Endodermal cell (in vitro differentiated cells): Measurements from ENCODE around the gene GNAL. TPM values are rescaled to one million over a fixed set of nuclear protein-coding genes. Genes with fewer than 3 reads are reported as not detected.
A peak's percentile ranks its signal among the peaks of the same experiment; 100 is the strongest.

Source experiments
- DNase-seq: peaks from one replicate; pipeline ENCODE4 v3.0.0-alpha.2; 2017
- H3K27ac ChIP-seq: 2 replicates; pipeline ENCODE4 v1.5.1; 2013; ENCODE audit warnings: mild to moderate bottlenecking, low read depth, low read length, moderate library complexity
- H3K27me3 ChIP-seq: 2 replicates; pipeline ENCODE4 v1.6.1; 2013; ENCODE audit warnings: mild to moderate bottlenecking, low read length, moderate library complexity; ENCODE audit not compliant: insufficient read depth, control insufficient read depth, poor library complexity, severe bottlenecking
- H3K36me3 ChIP-seq: 2 replicates; pipeline ENCODE4 v1.7.0; 2013; ENCODE audit warnings: mild to moderate bottlenecking, low read length, moderate library complexity; ENCODE audit not compliant: control insufficient read depth, insufficient read depth
- H3K4me1 ChIP-seq: one replicate; pipeline ENCODE4 v1.7.0; 2013; ENCODE audit warnings: low read length; ENCODE audit not compliant: control insufficient read depth, insufficient read depth
- H3K4me3 ChIP-seq: 2 replicates; pipeline ENCODE4 v1.5.1; 2013; ENCODE audit warnings: mild to moderate bottlenecking, low read length, moderate library complexity
- H3K9ac ChIP-seq: 2 replicates; pipeline ENCODE4 v1.6.1; 2013; ENCODE audit warnings: mild to moderate bottlenecking, low read length, moderate library complexity; ENCODE audit not compliant: poor library complexity, severe bottlenecking; ENCODE audit errors: extremely low read depth
- H3K9me3 ChIP-seq: 2 replicates; pipeline ENCODE4 v1.6.1; 2013; ENCODE audit warnings: mild to moderate bottlenecking, low read length, moderate library complexity; ENCODE audit not compliant: control insufficient read depth
- H3K27ac Mint-ChIP-seq: 2 replicates; pipeline ENCODE4 v1.8.0; 2020; ENCODE audit warnings: mixed read lengths
- H3K27me3 Mint-ChIP-seq: 2 replicates; pipeline ENCODE4 v1.8.0; 2021; ENCODE audit warnings: mild to moderate bottlenecking, mixed read lengths; ENCODE audit not compliant: insufficient read depth
- H3K36me3 Mint-ChIP-seq: 2 replicates; pipeline ENCODE4 v1.8.0; 2020; ENCODE audit warnings: low read depth, mixed read lengths
- H3K4me1 Mint-ChIP-seq: 2 replicates; pipeline ENCODE4 v1.8.0; 2020; ENCODE audit warnings: mixed read lengths
- H3K4me3 Mint-ChIP-seq: 2 replicates; pipeline ENCODE4 v1.8.0; 2020; ENCODE audit warnings: mild to moderate bottlenecking, moderate library complexity, mixed read lengths
- H3K9me3 Mint-ChIP-seq: 2 replicates; pipeline ENCODE4 v1.8.0; 2020; ENCODE audit warnings: mild to moderate bottlenecking, mixed read lengths
- CTCF ChIP-seq: fragments of 200-600 bp; sonication (generic); conservative IDR thresholded peaks from 2 replicates; pipeline ENCODE4 v1.5.0; 2021; ENCODE audit warnings: antibody characterized with exemption, mild to moderate bottlenecking
- WGBS, 2 experiments: methylation state at CpG; one replicate each; pipeline versions ENCODE4 v1.1.5 to v1.1.7; 2013; ENCODE audit warnings: missing lambda C conversion rate in 2 of 2, mixed read lengths in 1 of 2; ENCODE audit not compliant: insufficient coverage in 1 of 2, insufficient read length in 1 of 2; 5-methylcytosine and 5-hydroxymethylcytosine counted together
- total RNA-seq, 2 donors: library from RNA; stranded (reverse); fragmentation: NEBNext Ultra II Directional in 1 of 2; extraction: Animal tissue kit (Norgen Biotek cat#: 25700) in 1 of 2; gene quantifications; 2 replicates in 1 of 2; 3 replicates in 1 of 2; pipeline ENCODE4 v1.2.1, GENCODE V29; 2021

GNAL gene
- total RNA-seq, 2 donors from 2014 or later = 37.9 to 58.2 TPM

DNA sequence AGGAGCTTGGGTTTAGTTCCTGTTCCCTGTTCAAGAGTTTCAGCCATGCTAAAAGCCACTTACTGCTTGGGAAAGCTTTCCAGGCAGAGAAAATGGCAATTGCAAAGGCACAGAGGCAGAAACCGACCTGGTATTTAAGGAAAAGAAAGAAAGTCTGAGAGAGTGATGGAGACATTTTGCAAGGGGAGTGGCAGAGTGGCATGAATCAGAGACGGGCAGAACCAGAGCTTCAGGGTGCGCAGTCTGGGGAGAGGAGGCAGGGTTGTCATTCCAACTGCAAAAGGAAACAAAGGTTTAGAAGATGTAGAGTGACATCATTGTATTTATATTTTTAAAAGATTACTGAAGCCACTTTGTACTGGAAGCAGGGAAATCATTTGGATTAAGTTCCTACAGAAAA is 14.9 kb upstream of the GNAL start:
- H3K27me3 ChIP-seq = no peaks in the 10 kb centered on the region
- H3K27ac ChIP-seq = no peak overlapping the region
- no peak for TF ChIP-seq CTCF
- Mint-ChIP-seq H3K27me3 (peaks cover 9% of the 10 kb centered on the region), H3K4me1 (peaks cover 3% of the 10 kb centered on the region), H3K36me3 (no peaks in the 10 kb centered on the region), H3K9me3 (no peaks in the 10 kb centered on the region), H3K27ac (no peak overlapping the region), H3K4me3 (no peak overlapping the region)
- H3K4me1 ChIP-seq = peaks cover 2% of the 10 kb centered on the region
- no peaks in the 10 kb centered on the region for H3K9me3 ChIP-seq
- no peak overlapping the region for H3K9ac ChIP-seq
- peak; percentile 7 for DNase-seq
- 85 to 93% methylated on average over 2 to 3 of the region's 3 CpGs for WGBS, 2 experiments
- H3K4me3 ChIP-seq = no peak overlapping the region
- H3K36me3 ChIP-seq = no peaks in the 10 kb centered on the region

DNA sequence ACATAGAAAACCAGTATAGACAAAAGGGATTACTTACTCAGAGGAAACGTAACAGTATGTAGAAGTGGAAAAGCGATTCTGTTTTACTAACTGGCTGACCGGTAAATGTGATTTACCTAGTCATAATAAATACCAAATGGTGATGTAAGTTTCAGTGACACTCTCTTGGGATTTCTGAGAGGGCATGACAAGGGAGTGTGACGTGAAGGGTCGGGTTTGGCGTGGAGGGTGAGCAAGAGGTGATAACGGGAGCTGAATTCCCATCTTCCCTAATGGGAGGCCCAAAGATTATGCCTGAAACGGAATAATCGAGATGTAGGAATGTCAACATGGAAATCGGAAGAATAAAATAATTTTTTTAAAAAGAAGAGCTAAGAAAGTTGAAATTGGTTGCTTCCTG is 12.7 kb upstream of the GNAL start:
- H3K27ac Mint-ChIP-seq = no peak overlapping the region
- H3K27me3 ChIP-seq = no peaks in the 10 kb centered on the region
- no peaks in the 10 kb centered on the region for H3K9me3 ChIP-seq
- no peaks in the 10 kb centered on the region for H3K36me3 Mint-ChIP-seq
- H3K4me1 ChIP-seq = no peaks in the 10 kb centered on the region
- no peaks in the 10 kb centered on the region for H3K9me3 Mint-ChIP-seq
- H3K4me3 Mint-ChIP-seq = no peak overlapping the region
- no peak overlapping the region for H3K9ac ChIP-seq
- no peaks in the 10 kb centered on the region for H3K4me1 Mint-ChIP-seq
- no peak for TF ChIP-seq CTCF
- peak; percentile 18 for DNase-seq
- no peaks in the 10 kb centered on the region for H3K36me3 ChIP-seq
- no peaks in the 10 kb centered on the region for H3K27me3 Mint-ChIP-seq
- no peak overlapping the region for H3K4me3 ChIP-seq
- no peak overlapping the region for H3K27ac ChIP-seq
- WGBS, 2 experiments = 92 to 93% methylated on average over 9 to 10 of the region's 10 CpGs

GRCh38 chr18:11676867-11677266 is 12.2 kb upstream of the GNAL start:
- no peaks in the 10 kb centered on the region for H3K36me3 Mint-ChIP-seq
- Histone ChIP-seq H3K36me3 (no peaks in the 10 kb centered on the region), H3K9ac (no peak overlapping the region), H3K4me1 (no peaks in the 10 kb centered on the region), H3K4me3 (no peak overlapping the region), H3K27ac (no peak overlapping the region), H3K27me3 (no peaks in the 10 kb centered on the region), H3K9me3 (no peaks in the 10 kb centered on the region)
- no peaks in the 10 kb centered on the region for H3K4me1 Mint-ChIP-seq
- H3K4me3 Mint-ChIP-seq = no peak overlapping the region
- H3K27me3 Mint-ChIP-seq = no peaks in the 10 kb centered on the region
- no peaks in the 10 kb centered on the region for H3K9me3 Mint-ChIP-seq
- peak; percentile 28 for DNase-seq
- 88% methylated on average over 6 of the region's 6 CpGs for WGBS, 2 experiments
- no peak overlapping the region for H3K27ac Mint-ChIP-seq
- TF ChIP-seq CTCF = no peak
